ENCODE data around the gene NT5C1A. TPM values are rescaled to one million over a fixed set of nuclear protein-coding genes. Genes with fewer than 3 reads are reported as not detected.

NT5C1A gene
- total and polyA plus RNA-seq, 5 donors: 5.7 to 44.8 (median 40.7) TPM

GRCh38 chr1:39701049-39701439 is 29.1 kb upstream of the NT5C1A start:
- Histone ChIP-seq H3K27ac (ENCODE audit: low read length) (peak overlapping the region; percentile 60), H3K9me3 (ENCODE audit: control insufficient read depth, low read length) (no peaks in the 10 kb centered on the region), H3K4me3 (ENCODE audit: low read length) (no peak overlapping the region), H3K4me1 (ENCODE audit: control insufficient read depth, insufficient read depth, low read length) (peaks cover 12% of the 10 kb centered on the region), H3K27me3 (ENCODE audit: control insufficient read depth, insufficient read depth) (no peaks in the 10 kb centered on the region)
- 12% methylated on average over 12 of the region's 12 CpGs for WGBS
- intact Hi-C loops (cut with DNase I): no loop called here
- DNase-seq (peak; percentile 55 to 94 (median 77)), ATAC-seq (peak; percentile 78 to 89)

- Histone ChIP-seq H3K27ac (ENCODE audit: low read length) (no peak overlapping the region), H3K4me3 (ENCODE audit: low read length) (no peak overlapping the region), H3K4me1 (ENCODE audit: control insufficient read depth, insufficient read depth, low read length) (peaks cover 12% of the 10 kb centered on the region), H3K9me3 (ENCODE audit: control insufficient read depth, low read length) (no peaks in the 10 kb centered on the region), H3K27me3 (ENCODE audit: control insufficient read depth, insufficient read depth) (no peaks in the 10 kb centered on the region)
- 68% methylated on average over 3 of the region's 3 CpGs for WGBS
- no peak for ATAC-seq
- DNase-seq: no peak
- intact Hi-C loops (cut with DNase I): no loop called here
These were observed 28.4 kb upstream of the NT5C1A start for GRCh38 chr1:39700348-39700747.

GRCh38 chr1:39699419-39699818 is 27.5 kb upstream of the NT5C1A start:
- DNase-seq: no peak
- no peak for ATAC-seq
- H3K4me1 ChIP-seq (ENCODE audit: control insufficient read depth, insufficient read depth, low read length): peaks cover 12% of the 10 kb centered on the region
- H3K9me3 ChIP-seq (ENCODE audit: control insufficient read depth, low read length): no peaks in the 10 kb centered on the region
- no peak overlapping the region for H3K27ac ChIP-seq (ENCODE audit: low read length)
- intact Hi-C loops (cut with DNase I): no loop called here
- WGBS: 98% methylated on average over 3 of the region's 3 CpGs
- no peaks in the 10 kb centered on the region for H3K27me3 ChIP-seq (ENCODE audit: control insufficient read depth, insufficient read depth)
- H3K4me3 ChIP-seq (ENCODE audit: low read length): no peak overlapping the region

GRCh38 chr1:39698568-39698967 is 26.7 kb upstream of the NT5C1A start:
- 89% methylated on average over 4 of the region's 4 CpGs for WGBS
- no peak for ATAC-seq
- H3K9me3 ChIP-seq (ENCODE audit: control insufficient read depth, low read length): no peaks in the 10 kb centered on the region
- intact Hi-C loops (cut with DNase I): no loop called here
- no peak overlapping the region for H3K4me3 ChIP-seq (ENCODE audit: low read length)
- no peak overlapping the region for H3K27ac ChIP-seq (ENCODE audit: low read length)
- no peaks in the 10 kb centered on the region for H3K27me3 ChIP-seq (ENCODE audit: control insufficient read depth, insufficient read depth)
- no peak for DNase-seq
- peaks cover 12% of the 10 kb centered on the region for H3K4me1 ChIP-seq (ENCODE audit: control insufficient read depth, insufficient read depth, low read length)

- Histone ChIP-seq H3K4me3 (ENCODE audit: low read length) (no peak overlapping the region), H3K27me3 (ENCODE audit: control insufficient read depth, insufficient read depth) (no peaks in the 10 kb centered on the region), H3K27ac (ENCODE audit: low read length) (no peak overlapping the region), H3K4me1 (ENCODE audit: control insufficient read depth, insufficient read depth, low read length) (peaks cover 5% of the 10 kb centered on the region), H3K9me3 (ENCODE audit: control insufficient read depth, low read length) (no peaks in the 10 kb centered on the region)
- 48% methylated on average over 1 of the region's 1 CpG for WGBS
- intact Hi-C loops (cut with DNase I): no loop called here
- ATAC-seq: no peak
- DNase-seq: no peak
These were observed 24.5 kb upstream of the NT5C1A start for GRCh38 chr1:39696448-39696847.

GRCh38 chr1:39695016-39695415 is 23.1 kb upstream of the NT5C1A start:
- no peaks in the 10 kb centered on the region for H3K9me3 ChIP-seq (ENCODE audit: control insufficient read depth, low read length)
- H3K27ac ChIP-seq (ENCODE audit: low read length): no peak overlapping the region
- intact Hi-C loops (cut with DNase I): no loop called here
- no peak for DNase-seq
- 4% methylated on average over 1 of the region's 1 CpG for WGBS
- H3K4me1 ChIP-seq (ENCODE audit: control insufficient read depth, insufficient read depth, low read length): peaks cover 2% of the 10 kb centered on the region
- no peak overlapping the region for H3K4me3 ChIP-seq (ENCODE audit: low read length)
- H3K27me3 ChIP-seq (ENCODE audit: control insufficient read depth, insufficient read depth): no peaks in the 10 kb centered on the region
- no peak for ATAC-seq

GRCh38 chr1:39694026-39694425 is 22.1 kb upstream of the NT5C1A start:
- Histone ChIP-seq H3K27me3 (ENCODE audit: control insufficient read depth, insufficient read depth) (no peaks in the 10 kb centered on the region), H3K9me3 (ENCODE audit: control insufficient read depth, low read length) (no peaks in the 10 kb centered on the region), H3K4me3 (ENCODE audit: low read length) (no peak overlapping the region), H3K27ac (ENCODE audit: low read length) (no peak overlapping the region), H3K4me1 (ENCODE audit: control insufficient read depth, insufficient read depth, low read length) (peaks cover 2% of the 10 kb centered on the region)
- 83% methylated on average over 1 of the region's 1 CpG for WGBS
- no peak for ATAC-seq
- no peak for DNase-seq
- intact Hi-C loops (cut with DNase I): no loop called here

- no peaks in the 10 kb centered on the region for H3K9me3 ChIP-seq (ENCODE audit: control insufficient read depth, low read length)
- H3K4me1 ChIP-seq (ENCODE audit: control insufficient read depth, insufficient read depth, low read length): peaks cover 2% of the 10 kb centered on the region
- DNase-seq (peak; percentile 20 to 73 (median 65)), ATAC-seq (peak in 1 of 2 donors; percentile 14)
- intact Hi-C loops (cut with DNase I): no loop called here
- H3K27me3 ChIP-seq (ENCODE audit: control insufficient read depth, insufficient read depth): no peaks in the 10 kb centered on the region
- H3K27ac ChIP-seq (ENCODE audit: low read length): no peak overlapping the region
- H3K4me3 ChIP-seq (ENCODE audit: low read length): peak overlapping the region; percentile 21
- WGBS: 11% methylated on average over 56 of the region's 56 CpGs
These were observed 20.5 kb upstream of the NT5C1A start for GRCh38 chr1:39692152-39693074.

GRCh38 chr1:39691383-39692151 is 19.7 kb upstream of the NT5C1A start, which contains the start of gene HPCAL4:
Gene HPCAL4 (minus strand): TSS chr1:39691433. CDS start chr1:39684603, 6,830 bp downstream.
- no peaks in the 10 kb centered on the region for H3K27me3 ChIP-seq (ENCODE audit: control insufficient read depth, insufficient read depth)
- intact Hi-C loops (cut with DNase I): no loop called here

GRCh38 chr1:39690794-39691382 is 19.0 kb upstream of the NT5C1A start:
- intact Hi-C loops (cut with DNase I): no loop called here
- Histone ChIP-seq H3K4me1 (ENCODE audit: control insufficient read depth, insufficient read depth, low read length) (peaks cover 2% of the 10 kb centered on the region), H3K4me3 (ENCODE audit: low read length) (peak overlapping the region; percentile 21), H3K9me3 (ENCODE audit: control insufficient read depth, low read length) (no peaks in the 10 kb centered on the region), H3K27me3 (ENCODE audit: control insufficient read depth, insufficient read depth) (no peaks in the 10 kb centered on the region), H3K27ac (ENCODE audit: low read length) (no peak overlapping the region)
- DNase-seq (no peak), ATAC-seq (no peak)
- 13% methylated on average over 28 of the region's 28 CpGs for WGBS

More at GRCh38 chr1:39691383-39692151, 19.7 kb upstream of the NT5C1A start, which contains the start of gene HPCAL4:
- H3K9me3 ChIP-seq (ENCODE audit: control insufficient read depth, low read length): no peaks in the 10 kb centered on the region
- H3K4me1 ChIP-seq (ENCODE audit: control insufficient read depth, insufficient read depth, low read length): peaks cover 2% of the 10 kb centered on the region
- DNase-seq: peak; percentile 92 to 97 (median 95)
- ATAC-seq: peak; percentile 96 to 97
- peak within 1 kb of the TSS; percentile 21 for H3K4me3 ChIP-seq (ENCODE audit: low read length)
- no peak within 1 kb of the TSS for H3K27ac ChIP-seq (ENCODE audit: low read length)
- WGBS: 2% methylated on average over 47 of the region's 47 CpGs

GRCh38 chr1:39690225-39690624 is 18.3 kb upstream of the NT5C1A start:
- Histone ChIP-seq H3K27ac (ENCODE audit: low read length) (no peak overlapping the region), H3K4me3 (ENCODE audit: low read length) (no peak overlapping the region), H3K4me1 (ENCODE audit: control insufficient read depth, insufficient read depth, low read length) (peaks cover 2% of the 10 kb centered on the region), H3K9me3 (ENCODE audit: control insufficient read depth, low read length) (no peaks in the 10 kb centered on the region), H3K27me3 (ENCODE audit: control insufficient read depth, insufficient read depth) (no peaks in the 10 kb centered on the region)
- WGBS: 56% methylated on average over 2 of the region's 2 CpGs
- intact Hi-C loops (cut with DNase I): no loop called here
- ATAC-seq (no peak), DNase-seq (no peak)
